HG03469 (cell line): ENCODE data around the gene SKAP1.
"Not testable (repeated sequence)": the region's sequence is repeated elsewhere in the genome, so short reads cannot be mapped to it uniquely, and the experiment has no call there.

ENCODE experiments used
- ATAC-seq: cut with Tn5 transposase; IDR thresholded peaks from one replicate; pipeline ENCODE4 v1.9.1; 2021; ENCODE audit warnings: mild to moderate bottlenecking, moderate library complexity, moderate number of reproducible peaks; ENCODE audit not compliant: unreplicated experiment

The SKAP1 gene

DNA sequence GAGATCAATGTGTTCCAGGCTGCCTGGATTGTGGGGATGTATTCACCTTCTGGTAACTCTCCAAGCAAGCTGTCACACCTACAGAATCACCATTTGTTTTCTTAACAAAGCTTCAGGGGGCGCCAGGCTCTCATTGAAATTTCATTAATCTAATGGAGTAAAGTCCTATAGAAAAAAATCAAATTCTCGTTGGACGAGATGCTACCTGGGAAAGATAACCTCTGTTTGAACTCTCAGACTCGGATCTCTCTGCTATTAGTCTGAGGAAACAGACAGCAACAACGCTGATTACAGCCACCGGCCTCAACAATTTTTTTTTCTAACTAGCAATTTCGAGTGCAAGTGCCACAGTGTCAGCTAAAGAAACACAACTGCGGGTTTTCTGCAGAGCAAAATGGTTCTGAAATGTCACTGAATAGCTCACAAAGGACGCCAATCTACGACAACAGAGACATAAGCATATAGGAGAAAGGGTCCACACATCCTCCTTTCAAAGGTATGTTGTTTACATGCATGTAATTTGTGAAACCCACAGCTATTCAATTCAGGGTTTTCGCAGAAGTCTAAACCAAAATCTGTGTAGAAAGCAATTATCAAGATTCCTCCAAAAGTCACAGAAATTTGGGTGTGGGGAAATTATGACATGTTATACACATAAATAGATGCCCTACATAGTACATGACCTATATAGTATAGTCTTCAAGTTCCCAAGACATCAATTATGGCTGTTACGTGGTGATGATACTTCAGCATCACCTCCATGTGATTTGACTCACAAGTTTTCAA lies 135.8 kb downstream of the SKAP1 start:
- no peak for ATAC-seq

DNA sequence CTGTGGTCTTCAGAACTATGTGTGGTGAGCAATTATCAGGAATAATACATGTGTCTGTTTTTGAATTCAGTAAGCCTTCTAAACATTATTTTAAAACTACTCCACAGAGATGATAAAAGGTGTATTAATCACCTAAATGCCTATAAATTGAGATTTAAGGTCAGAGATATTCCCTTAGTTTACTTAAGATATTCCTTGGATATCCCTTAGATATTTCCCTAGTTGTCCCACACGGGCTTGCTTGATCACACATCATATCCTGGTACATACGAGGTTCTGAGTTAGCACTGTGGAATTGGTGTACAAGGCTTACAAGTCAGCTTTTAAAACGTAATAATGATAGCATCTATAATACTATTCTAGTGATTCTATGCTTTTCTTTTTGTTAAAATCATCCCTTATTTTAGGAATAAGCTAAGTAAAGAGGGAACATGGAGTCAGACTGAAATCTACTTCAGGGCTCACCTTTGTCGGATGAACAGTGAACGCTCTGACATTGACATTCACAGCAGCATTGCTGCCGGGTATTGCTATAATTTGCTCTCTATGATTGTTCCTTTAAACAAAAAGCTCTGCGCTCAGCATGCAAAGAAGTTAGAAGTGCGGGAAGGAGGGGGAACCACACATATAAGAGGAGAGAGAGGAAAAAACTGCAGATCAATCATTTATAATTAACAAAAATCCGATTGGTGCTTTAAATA lies 136.5 kb downstream of the SKAP1 start:
- ATAC-seq: no peak

DNA sequence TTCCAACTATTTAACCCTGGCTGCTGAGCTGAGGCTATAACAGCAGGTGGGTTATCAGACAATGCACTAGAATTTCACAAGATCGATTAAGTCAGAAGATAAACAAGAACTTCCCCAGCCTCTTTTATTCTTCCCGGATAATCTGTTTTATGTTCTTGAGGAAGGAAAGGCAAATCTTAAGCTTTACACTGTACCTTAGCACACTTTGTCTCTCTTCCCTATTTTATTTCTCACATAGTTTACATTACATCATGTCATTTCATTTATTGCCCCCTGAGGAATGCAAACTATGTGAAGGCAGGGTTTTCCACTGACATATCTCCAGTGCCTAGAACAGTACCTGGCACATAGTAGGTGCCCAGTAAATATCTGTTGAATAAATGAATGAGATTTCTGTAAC lies 139.6 kb downstream of the SKAP1 start:
- ATAC-seq: no peak

DNA sequence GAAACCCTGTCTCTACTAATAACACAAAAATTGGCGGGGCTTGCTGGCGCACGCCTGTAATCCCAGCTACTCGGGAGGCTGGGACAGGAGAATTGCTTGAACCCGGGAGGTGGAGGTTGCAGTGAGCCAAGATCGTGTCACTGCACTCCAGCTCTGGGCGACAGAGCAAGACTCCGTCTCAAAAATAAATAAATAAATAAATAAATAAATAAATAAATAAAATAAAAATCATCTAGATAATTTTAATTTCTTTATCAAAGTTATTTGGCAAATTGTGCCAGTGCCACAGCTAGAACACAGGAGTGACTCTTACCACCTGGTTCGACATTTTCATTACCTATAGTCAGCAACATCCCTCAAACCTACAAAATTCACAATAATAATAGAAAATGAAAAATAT lies 143.1 kb downstream of the SKAP1 start:
- ATAC-seq: not testable (repeated sequence)

DNA sequence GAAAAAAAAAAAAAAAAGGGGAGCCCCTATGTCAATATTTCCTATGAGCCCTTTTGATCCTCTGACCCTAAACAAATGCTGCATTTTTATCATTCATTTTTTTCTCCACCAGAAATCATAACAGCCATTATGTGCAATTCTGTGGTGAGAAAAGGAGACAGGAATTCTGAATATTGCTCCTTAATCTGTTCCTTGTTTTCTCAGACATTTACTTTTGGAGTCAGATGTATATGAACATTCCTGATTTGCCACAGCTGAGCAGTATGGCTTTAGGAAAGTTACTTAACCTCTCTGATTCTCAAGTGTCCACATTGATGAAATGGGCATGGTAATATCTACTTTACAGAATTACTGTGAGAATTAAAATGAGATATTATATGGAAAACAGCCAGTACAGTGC lies 144.4 kb downstream of the SKAP1 start:
- ATAC-seq: no peak

DNA sequence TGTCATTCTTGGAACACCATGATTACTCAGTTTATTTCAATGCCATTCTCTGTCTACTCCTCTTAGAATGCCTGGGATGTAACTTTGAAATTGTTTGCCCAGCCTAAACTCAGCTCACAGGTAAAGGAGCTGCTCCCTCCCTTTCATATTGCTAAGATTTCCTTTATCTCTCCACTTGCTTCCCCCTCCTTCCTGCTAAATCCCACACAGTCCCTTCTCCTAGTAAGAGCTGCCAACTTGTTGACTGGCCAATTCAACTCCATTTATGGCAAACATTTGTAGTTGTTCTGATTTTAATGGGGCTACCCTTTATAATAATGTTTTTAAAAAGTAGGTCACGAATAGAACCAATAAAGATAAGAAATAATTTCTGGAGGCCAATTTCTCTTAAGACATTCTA lies 146.1 kb downstream of the SKAP1 start:
- no peak for ATAC-seq

DNA sequence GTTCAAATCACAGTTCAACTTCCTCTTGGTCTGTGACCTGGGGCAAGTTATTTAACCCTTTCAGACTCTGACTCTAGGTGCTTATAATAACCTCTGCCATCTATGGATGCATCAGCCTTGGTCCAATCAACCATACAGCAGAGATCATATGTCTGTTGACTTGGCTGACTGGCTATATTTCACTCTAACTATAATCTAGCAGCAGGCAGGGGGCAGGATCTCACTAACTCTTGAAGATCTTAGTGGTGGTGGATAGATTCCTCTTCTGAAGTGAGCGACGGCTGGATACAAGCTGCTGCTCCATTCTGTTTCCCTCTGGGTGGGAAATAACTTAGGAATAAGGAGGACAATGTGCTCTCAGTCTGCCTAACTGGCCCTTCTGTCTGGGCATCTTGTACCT lies 146.6 kb downstream of the SKAP1 start:
- no peak for ATAC-seq

DNA sequence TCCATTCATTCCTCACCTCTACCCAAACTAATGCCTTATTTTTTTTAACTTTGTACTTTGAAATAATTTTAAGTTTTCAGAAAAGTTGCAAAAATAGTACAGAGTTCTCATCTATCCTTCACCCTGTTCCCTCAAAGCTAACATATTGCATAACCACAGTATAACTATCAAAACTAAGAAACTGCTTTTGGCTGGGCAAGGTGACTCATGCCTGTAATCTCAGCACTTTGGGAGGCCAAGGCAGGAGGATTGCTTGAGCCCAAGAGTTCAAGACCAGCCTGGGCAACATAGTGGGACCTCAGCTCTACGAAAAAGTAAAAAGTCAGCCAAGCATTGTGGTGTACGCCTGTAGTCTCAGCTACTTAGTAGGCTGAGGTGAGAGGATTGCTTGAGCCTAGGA lies 147.7 kb downstream of the SKAP1 start:
- no peak for ATAC-seq

DNA sequence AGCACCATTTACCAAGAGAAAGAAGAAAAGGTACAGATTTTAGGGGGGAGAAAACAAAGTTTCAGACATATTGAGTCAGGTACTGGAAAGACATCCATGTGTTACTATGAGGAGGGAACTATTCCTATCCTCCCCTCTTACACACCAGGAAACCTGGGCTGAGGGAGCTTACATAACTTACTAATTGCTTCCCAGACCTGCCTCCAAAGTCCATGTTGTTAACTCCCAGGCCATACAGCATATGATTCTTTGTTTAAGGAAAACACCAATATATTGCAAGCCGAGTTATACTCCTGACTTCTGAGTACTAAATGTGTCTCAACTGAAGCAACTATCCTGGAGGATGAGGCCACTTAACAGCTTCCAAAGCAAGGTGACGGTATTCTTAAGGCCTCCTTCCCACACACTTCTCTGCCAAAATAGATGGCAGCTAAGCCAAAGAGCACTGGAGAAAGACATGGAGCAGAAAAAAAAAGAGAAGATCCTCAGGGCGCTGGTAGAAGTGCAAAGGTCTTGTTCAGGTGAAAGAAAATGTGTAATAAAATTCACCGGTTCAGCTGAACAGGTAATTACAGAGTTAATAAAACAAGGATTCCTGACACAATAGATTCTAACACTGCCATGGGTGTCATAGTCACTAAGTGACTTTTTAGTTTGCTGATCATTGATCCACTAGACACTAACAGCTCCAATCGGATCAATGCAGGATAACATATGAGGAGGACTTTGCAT lies 151.1 kb downstream of the SKAP1 start:
- ATAC-seq: no peak

DNA sequence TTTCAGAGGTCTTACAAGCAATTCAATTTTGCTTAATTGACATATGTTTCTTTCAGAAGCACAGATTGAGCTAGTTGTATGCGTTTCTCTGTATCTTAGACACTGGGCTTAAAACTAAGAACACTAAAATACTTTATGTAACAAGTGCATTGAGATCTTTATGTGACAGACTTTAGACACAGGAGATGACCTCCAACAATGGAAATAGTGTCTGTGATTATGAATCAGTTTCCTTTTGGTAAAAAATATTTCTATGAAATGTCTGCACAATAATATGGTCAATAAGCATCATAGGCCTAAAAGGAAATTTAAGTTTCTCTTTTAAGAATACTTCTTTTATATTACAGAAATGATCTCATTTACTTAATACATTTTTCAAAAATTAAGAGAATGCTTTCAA lies 153.2 kb downstream of the SKAP1 start:
- no peak for ATAC-seq

DNA sequence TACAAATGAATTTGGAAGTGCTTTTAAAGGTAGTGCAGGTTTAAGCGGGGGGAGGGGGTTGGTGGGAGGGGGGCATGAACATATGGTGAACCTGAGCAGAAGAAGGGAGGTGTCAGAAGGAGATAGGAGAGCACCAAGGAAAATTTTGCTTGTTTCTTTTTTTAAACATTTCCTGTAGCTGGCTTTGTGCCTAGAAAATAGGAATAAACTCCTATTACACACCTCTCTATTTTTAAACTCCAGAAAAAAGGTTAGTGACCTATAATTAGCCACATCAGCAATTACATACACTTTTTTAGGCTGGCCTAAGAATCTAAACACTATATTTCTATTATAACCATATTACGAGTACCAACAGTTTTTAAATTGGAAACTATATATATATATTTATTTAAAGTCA lies 159.1 kb downstream of the SKAP1 start:
- no peak for ATAC-seq

DNA sequence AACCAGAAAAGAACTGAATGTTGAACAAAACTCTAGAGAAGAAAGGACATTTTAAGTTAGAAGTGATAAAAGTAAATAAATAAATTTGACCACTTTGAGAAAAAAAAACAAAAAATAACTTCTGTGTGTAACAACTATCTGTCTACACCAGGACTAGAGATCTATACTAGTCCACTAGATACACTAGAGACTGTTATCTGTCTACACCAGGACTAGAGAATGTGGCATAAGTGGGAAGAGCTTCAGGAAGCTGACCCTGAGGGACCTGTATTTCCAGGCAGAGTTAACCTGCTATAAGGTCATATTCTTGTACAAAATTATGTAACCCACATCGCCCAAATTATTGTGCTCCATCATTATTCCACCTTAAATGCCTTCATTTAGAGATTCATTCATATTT lies 160.8 kb downstream of the SKAP1 start:
- no peak for ATAC-seq

DNA sequence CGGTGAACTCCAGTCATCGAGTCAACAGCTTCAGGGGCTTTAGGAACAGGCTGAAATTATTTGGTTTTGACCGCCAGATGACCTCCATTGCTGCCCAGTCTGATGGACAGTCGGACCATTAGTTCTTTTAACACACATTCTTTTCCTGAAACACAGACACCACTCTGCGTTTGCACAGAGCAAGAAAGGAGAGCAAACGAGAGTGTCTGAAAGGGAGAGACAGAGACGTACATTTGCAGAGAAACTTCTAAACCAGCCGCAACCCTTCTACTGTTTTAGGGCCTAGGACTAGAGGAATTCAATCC lies 166.3 kb downstream of the SKAP1 start:
- ATAC-seq: no peak

DNA sequence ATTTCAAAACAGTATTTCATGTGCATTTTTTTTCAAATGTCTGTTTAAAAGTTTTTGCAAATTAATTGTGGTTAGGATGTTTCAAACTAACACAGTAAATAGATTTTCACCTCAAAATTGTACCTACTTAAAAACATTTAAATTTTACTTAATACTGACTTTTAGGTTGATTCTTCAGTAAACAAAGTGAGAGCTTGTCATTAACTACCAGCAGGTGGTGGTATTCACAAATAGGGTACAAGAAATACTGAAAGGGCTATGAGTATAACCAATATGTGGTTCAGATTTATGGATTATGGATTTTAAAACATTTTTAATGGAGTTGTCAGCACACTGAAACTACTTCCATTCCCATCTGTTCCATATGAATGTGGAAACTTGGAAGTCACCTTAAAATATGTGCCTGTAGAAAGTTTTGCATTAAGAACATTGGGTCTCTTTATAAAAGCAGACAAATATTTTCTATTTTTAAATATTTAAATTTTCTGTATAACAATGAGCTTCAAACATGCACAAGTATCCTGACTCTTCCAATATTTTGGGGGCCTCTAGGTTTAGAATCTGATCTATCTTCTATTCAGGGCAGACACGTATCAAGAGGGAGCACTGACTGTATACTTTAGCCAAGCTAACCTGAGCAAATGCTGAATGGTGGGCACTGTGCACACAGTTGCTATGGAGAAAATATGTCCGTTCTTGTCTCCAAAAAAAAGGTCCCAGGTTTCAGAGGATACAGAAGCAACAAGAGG lies 166.9 kb downstream of the SKAP1 start:
- no peak for ATAC-seq

DNA sequence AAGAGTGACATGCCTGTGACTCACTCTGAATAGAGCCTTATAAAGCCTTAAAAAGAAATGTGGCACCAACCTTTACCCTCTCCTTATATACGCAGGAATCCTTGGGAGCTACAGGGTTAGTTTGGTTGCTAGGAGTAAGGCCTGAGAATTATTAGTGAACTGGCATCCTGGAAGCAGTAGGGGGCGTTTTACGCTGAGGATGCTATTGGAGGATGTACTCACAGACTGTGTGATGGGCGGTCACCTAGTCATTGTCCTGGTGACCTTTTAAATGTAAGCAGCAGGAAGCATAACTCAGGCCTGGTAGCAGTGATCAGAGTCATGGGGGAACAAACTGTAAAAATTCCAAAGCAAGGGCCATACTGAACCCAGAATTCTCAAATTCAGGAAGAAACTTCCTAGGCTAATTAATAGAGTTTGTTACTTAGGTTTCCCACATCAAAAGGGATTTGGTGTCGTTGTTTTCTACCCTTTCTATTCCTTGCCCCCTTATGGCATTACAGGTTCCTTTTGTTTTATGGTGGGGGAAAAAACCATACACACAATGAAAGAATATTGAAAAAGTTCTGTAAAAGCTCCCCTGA lies 168.6 kb downstream of the SKAP1 start:
- no peak for ATAC-seq

DNA sequence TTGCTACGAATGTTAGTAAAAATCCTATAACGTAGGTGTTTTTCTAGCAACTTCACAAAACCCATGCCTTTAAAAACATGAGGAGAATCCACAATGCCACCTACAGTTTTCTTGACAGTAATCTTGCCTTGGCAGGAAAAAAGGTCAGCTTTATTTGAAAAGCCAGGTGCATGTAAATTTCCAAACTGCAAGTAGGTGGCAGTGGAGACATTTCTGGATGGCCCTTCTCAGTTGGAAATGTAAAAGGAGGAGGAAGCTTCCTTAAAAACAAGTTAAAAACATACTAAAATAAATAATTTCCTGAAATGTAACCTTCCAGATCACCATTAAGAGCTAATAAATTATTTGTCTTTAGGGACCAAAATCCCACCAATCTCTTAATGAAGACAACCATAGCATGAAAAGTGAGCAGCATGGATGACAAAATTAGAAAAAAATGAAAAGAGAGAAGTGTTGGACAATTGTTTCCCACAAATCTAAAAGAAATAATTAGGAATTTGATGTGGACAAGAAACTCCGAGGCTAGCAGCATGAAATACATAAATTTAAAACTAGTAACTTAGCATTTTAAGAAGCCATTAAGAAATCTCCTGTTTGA lies 170.2 kb downstream of the SKAP1 start:
- no peak for ATAC-seq

DNA sequence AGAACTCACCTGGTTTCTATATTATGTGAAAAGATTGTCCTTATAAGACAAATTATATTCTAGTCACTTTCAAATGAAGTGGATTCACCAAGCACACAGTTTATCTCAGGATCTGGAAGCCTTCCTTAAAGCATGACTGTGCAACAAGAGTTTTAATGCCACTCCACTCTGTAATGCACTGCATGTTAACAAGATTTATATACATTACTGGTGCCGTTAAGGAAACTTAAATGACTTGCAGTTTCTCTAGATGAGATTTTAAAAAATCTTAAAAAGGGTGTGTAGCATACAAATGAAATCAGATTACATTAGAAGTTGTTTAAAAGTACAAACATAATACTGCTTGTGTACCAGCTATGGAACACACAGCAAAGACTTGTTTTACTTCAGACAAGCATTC lies 171.7 kb downstream of the SKAP1 start:
- no peak for ATAC-seq

DNA sequence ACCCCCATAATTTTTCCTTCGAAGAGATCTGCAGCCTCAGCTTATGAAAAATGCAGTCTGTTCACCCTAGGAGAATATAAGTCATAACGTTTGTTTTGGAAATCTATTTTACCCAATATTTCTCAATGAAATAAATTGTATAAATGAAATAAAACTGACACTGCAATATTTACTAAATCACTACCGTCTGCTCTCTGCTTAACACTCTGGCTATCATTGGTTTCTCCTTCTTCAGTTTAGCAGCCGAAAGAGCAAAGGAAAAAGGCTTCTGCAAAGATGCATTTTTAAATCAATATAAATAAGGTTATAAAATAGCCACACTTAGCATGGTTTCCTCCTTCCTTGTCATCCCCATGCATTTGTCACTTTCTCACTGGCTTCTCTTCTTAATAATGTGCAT lies 174.3 kb downstream of the SKAP1 start:
- ATAC-seq: no peak

DNA sequence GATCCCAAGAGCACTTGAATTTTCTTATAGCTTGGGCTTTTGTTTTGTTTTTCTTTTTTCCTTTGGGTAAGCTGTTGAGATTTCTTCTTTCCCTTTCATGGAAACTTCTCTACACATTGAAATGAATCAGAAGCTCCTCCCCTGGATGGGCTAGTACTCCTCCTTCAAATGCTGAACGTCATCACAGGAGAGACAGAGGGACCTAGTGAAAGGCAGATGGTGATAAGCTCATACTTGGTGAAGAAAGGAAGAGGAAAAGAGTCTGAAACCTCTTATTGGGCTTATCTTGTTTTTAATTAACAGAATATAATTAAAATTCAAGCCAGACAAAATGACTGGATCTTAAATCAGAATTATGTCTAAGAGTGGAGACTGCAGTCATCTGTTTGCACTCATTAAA lies 175.1 kb downstream of the SKAP1 start:
- ATAC-seq: no peak

DNA sequence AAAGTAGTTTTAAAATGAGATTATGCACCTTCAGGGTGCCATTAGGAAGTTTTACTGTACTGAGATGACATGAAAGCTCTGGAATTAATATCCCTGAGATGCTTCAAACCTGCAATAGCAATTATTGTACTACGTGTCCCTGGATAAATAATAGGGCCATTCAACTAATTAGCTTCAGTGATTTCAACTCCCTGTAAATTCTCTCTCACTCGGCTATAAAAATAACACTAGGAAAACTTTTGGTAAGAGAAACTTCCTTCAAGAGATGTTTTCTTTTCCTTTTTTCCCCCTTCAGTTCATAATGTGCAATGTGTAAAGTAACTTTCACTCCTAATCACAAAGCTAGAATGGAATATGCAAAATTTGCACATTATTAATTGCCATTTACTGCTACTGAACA lies 176.0 kb downstream of the SKAP1 start:
- ATAC-seq: no peak

DNA sequence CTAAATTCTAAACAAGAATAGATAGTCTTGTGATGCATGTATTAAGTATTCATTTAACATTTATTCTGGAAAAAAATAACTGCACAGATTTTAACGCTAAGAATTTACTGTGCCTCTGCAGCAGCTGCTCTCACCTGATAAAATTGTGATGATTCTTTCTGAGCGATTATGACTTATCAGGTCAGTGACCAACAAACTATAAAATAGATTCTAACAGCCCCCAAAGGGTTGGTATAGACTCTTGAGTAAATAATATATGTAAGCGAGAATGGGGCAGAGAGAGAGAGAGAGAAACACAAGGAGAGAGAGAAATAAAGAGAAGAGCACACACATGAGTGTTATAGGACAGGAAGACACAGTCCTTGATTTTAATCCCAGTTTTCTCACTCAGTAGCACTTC lies 178.1 kb downstream of the SKAP1 start:
- ATAC-seq: no peak
